Measurements from ENCODE around the gene TCFL5.
A peak's percentile ranks its signal among the peaks of the same experiment; 100 is the strongest.

Gene TCFL5

DNA sequence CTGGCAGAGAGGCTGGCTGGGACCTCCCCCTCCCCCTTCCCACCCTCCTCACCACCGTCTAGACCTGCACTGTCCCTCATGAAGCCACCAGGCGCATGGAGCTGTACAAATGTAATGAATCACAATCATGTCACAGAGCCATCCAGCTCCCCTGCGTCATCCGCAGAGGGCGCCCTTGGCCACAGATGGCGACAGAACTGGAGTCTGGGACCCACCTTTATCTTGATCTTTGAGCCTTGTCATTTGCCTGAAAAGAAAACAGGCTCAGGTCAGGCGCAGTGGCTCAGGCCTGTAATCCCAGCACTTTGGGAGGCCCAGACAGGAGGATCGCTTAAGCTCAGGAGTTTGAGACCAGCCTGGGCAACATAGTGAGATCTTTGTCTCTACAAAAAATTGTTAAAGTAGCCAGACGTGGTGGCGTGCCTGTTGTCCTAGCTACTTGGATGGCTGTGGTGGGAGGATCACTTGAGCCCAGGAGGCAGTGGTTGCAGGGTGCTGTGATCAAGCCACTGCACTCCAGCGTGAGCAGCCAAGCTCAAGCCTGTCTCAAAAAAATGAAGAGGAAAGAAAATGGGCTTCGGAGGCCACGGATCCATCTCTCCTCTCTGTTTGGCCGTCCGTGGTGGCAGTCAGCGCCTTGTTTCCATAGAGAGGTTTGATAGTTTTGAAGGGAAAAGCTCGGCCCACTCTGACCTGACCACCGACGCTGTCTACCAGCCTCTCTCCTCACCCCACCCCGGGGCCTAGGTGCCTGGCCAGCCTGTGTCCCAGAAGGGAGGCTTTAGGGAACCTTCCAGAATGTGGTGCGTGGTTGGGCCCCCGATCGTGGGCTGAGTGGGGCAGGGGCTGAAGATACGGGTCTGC lies 38.6 kb downstream of the TCFL5 start:
- Mint-ChIP-seq H3K4me3 (peak overlapping the region; percentile 14 to 58 (median 34)), H3K4me1 (no peaks in the 10 kb centered on the region), H3K36me3 (ENCODE audit: low read depth) (no peaks in the 10 kb centered on the region), H3K9me3 (no peaks in the 10 kb centered on the region), H3K27ac (peak overlapping the region; percentile 61 to 84 (median 76)), H3K27me3 (ENCODE audit: low read depth) (no peaks in the 10 kb centered on the region)
- TF ChIP-seq, protein P1, sequence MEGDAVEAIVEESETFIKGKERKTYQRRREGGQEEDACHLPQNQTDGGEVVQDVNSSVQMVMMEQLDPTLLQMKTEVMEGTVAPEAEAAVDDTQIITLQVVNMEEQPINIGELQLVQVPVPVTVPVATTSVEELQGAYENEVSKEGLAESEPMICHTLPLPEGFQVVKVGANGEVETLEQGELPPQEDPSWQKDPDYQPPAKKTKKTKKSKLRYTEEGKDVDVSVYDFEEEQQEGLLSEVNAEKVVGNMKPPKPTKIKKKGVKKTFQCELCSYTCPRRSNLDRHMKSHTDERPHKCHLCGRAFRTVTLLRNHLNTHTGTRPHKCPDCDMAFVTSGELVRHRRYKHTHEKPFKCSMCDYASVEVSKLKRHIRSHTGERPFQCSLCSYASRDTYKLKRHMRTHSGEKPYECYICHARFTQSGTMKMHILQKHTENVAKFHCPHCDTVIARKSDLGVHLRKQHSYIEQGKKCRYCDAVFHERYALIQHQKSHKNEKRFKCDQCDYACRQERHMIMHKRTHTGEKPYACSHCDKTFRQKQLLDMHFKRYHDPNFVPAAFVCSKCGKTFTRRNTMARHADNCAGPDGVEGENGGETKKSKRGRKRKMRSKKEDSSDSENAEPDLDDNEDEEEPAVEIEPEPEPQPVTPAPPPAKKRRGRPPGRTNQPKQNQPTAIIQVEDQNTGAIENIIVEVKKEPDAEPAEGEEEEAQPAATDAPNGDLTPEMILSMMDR (IDR thresholded peaks at IDR 0.05; ENCODE audit: unreplicated experiment in 3 of 3): peak in 2 of 3 experiments; percentile 17 to 36

GRCh38 chr20:62822239-62822787 lies 39.3 kb downstream of the TCFL5 start:
- Mint-ChIP-seq H3K9me3 (no peaks in the 10 kb centered on the region), H3K4me3 (no peak overlapping the region), H3K27me3 (ENCODE audit: low read depth) (no peaks in the 10 kb centered on the region), H3K27ac (no peak overlapping the region), H3K4me1 (no peaks in the 10 kb centered on the region), H3K36me3 (ENCODE audit: low read depth) (no peaks in the 10 kb centered on the region)
- TF ChIP-seq, protein P1 (IDR thresholded peaks at IDR 0.05; ENCODE audit: unreplicated experiment in 3 of 3): no peak

GRCh38 chr20:62821726-62822210 lies 39.9 kb downstream of the TCFL5 start:
- Mint-ChIP-seq H3K9me3 (no peaks in the 10 kb centered on the region), H3K4me1 (no peaks in the 10 kb centered on the region), H3K4me3 (no peak overlapping the region), H3K27ac (no peak overlapping the region), H3K36me3 (ENCODE audit: low read depth) (no peaks in the 10 kb centered on the region), H3K27me3 (ENCODE audit: low read depth) (no peaks in the 10 kb centered on the region)
- TF ChIP-seq, protein P1 (IDR thresholded peaks at IDR 0.05; ENCODE audit: unreplicated experiment in 3 of 3): no peak

- H3K27me3 Mint-ChIP-seq (ENCODE audit: low read depth): peaks cover 1% of the 10 kb centered on the region
- TF ChIP-seq, protein P1 (IDR thresholded peaks at IDR 0.05; ENCODE audit: unreplicated experiment in 3 of 3): no peak
- H3K9me3 Mint-ChIP-seq: no peaks in the 10 kb centered on the region
- no peak overlapping the region for H3K27ac Mint-ChIP-seq
- no peak overlapping the region for H3K4me3 Mint-ChIP-seq
- H3K36me3 Mint-ChIP-seq (ENCODE audit: low read depth): no peaks in the 10 kb centered on the region
- H3K4me1 Mint-ChIP-seq: no peaks in the 10 kb centered on the region
These were observed 40.5 kb downstream of the TCFL5 start for GRCh38 chr20:62820962-62821725.

DNA sequence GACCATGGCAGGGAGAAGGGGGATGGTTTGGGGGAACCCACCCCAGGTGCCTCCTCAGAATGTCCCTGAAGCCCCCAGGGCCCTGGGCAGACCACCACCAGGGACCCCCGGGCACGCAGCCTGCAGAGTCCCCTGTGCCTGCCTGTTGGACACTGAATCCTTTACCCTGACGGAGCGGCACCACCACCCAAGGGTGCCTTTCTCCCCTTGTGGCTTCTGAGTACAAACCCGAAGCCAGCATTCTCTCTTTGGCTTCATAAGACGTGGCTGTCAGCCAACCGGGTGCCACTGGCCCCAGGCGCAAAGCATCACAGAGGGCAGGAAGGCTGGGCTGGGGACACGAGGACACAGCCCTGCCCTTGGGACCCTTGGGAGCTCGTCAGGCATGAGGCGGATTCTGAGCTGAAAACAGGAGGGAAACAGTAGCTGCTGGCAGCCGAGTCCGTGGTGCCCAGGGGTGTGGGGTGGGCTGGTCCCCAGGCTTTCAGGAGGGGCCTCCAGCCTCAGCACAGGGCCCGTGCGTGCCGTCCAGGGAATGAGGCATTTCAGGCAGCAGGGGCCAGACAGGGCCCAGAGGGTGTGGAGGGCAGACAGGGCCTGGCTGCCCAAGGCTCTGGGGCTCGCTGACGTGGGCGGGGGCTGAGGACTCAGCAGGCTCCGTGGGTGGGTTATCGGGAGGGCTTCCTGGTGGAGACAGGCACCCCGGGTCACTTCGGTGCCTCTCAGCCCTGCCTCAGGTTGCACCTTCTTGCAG lies 41.2 kb downstream of the TCFL5 start:
- Mint-ChIP-seq H3K4me1 (peaks cover 6% of the 10 kb centered on the region), H3K9me3 (no peaks in the 10 kb centered on the region), H3K27ac (no peak overlapping the region), H3K4me3 (no peak overlapping the region), H3K27me3 (ENCODE audit: low read depth) (peaks cover 9% of the 10 kb centered on the region), H3K36me3 (ENCODE audit: low read depth) (no peaks in the 10 kb centered on the region)
- TF ChIP-seq, protein P1 (IDR thresholded peaks at IDR 0.05; ENCODE audit: unreplicated experiment in 3 of 3): no peak
